SIG-M5 treated with dmso at 0.1 percent for 504 hours (cell line): ENCODE data around the gene CREB5.
A peak's percentile ranks its signal among the peaks of the same experiment; 100 is the strongest.

Experiments used
- DNase-seq: peaks from one replicate; lab custom pipeline; 2025; ENCODE audit not compliant: unreplicated experiment; lab: John Stamatoyannopoulos, UW

Gene CREB5

GRCh38 chr7:28840592-28840995 lies 428.3 kb downstream of the CREB5 start:
- peak; percentile 10 for DNase-seq

- DNase-seq, result no peak
Observed at GRCh38 chr7:28841766-28842165, 429.4 kb downstream of the CREB5 start.

- DNase-seq, result no peak
Observed at GRCh38 chr7:28842769-28843295, 430.5 kb downstream of the CREB5 start.

- DNase-seq, result no peak
Observed at GRCh38 chr7:28845106-28845505, 432.8 kb downstream of the CREB5 start.

- DNase-seq, result no peak
Observed at GRCh38 chr7:28847176-28847575, 434.9 kb downstream of the CREB5 start.

GRCh38 chr7:28847681-28848080 lies 435.4 kb downstream of the CREB5 start:
- DNase-seq, result no peak

- DNase-seq, result no peak
Observed at GRCh38 chr7:28848906-28849305, 436.6 kb downstream of the CREB5 start.

- DNase-seq, result no peak
Observed at GRCh38 chr7:28850699-28851098, 438.4 kb downstream of the CREB5 start.

- DNase-seq, result no peak
Observed at GRCh38 chr7:28853150-28853549, 440.8 kb downstream of the CREB5 start.

GRCh38 chr7:28853834-28854749 lies 441.8 kb downstream of the CREB5 start:
- peak; percentile 15 for DNase-seq

GRCh38 chr7:28854750-28855074 lies 442.4 kb downstream of the CREB5 start:
- DNase-seq, result no peak

- DNase-seq, result no peak
Observed at GRCh38 chr7:28855538-28856217, 443.4 kb downstream of the CREB5 start.

GRCh38 chr7:28856656-28857055 lies 444.3 kb downstream of the CREB5 start:
- DNase-seq, result no peak

- no peak for DNase-seq
Observed at GRCh38 chr7:28858206-28858605, 445.9 kb downstream of the CREB5 start.

GRCh38 chr7:28858895-28859294 lies 446.6 kb downstream of the CREB5 start:
- no peak for DNase-seq

GRCh38 chr7:28861825-28862224 lies 449.5 kb downstream of the CREB5 start:
- DNase-seq, result no peak

GRCh38 chr7:28862595-28863272 lies 450.4 kb downstream of the CREB5 start:
- DNase-seq, result no peak

GRCh38 chr7:28865601-28866144 lies 453.4 kb downstream of the CREB5 start:
- no peak for DNase-seq

- DNase-seq, result no peak
Observed at GRCh38 chr7:28868712-28869111, 456.4 kb downstream of the CREB5 start.

- DNase-seq, result no peak
Observed at GRCh38 chr7:28871077-28871476, 458.8 kb downstream of the CREB5 start.

GRCh38 chr7:28871631-28872030 lies 459.3 kb downstream of the CREB5 start:
- no peak for DNase-seq
